Gastroesophageal sphincter (tissue), 4 donors: ENCODE measurements around the gene FLYWCH1. TPM values are rescaled to one million over a fixed set of nuclear protein-coding genes. Genes with fewer than 3 reads are reported as not detected.

Experiments
- ATAC-seq: fragments of 150-250 bp; one replicate; pipeline ENCODE4 v1.9.1; 2016; ENCODE audit warnings: mild to moderate bottlenecking, moderate library complexity
- H3K27ac ChIP-seq, 4 donors: fragments of 200-600 bp; sonication (generic) in 3 of 4; 1 replicate in 3 of 4; 2 replicates in 1 of 4; pipeline ENCODE4 v1.5.1; 2016 to 2019
- H3K27me3 ChIP-seq: fragments of 200-600 bp; sonication (generic); one replicate; pipeline ENCODE4 v1.5.1; 2019
- H3K36me3 ChIP-seq, 2 donors: fragments of 200-600 bp; sonication (generic); one replicate each; pipeline ENCODE4 v1.5.1; 2019; ENCODE audit warnings: control low read depth in 1 of 2
- H3K4me1 ChIP-seq, 3 donors: fragments of 200-600 bp; sonication (generic); 1 replicate in 2 of 3; 2 replicates in 1 of 3; pipeline ENCODE4 v1.5.1; 2016 to 2019; ENCODE audit warnings: control low read depth in 2 of 3
- H3K4me3 ChIP-seq, 2 donors: fragments of 200-600 bp; sonication (generic); one replicate each; pipeline ENCODE4 v1.5.1; 2019; ENCODE audit warnings: mild to moderate bottlenecking in 1 of 2, moderate library complexity in 1 of 2
- H3K9me3 ChIP-seq, 3 donors: fragments of 200-600 bp; sonication (generic); one replicate each; pipeline ENCODE4 v1.5.1; 2017 to 2019; ENCODE audit warnings: control low read depth in 2 of 3
- EP300 ChIP-seq: sonication (generic); formaldehyde crosslinking; IDR thresholded peaks from one replicate; pipeline ENCODE4 v1.6.1; 2017; ENCODE audit warnings: antibody characterized with exemption, mild to moderate bottlenecking
- POLR2A ChIP-seq, 2 donors: fragments of 450-650 bp; IDR thresholded peaks; one replicate each; pipeline ENCODE4 v1.6.1; 2017; ENCODE audit warnings: antibody characterized with exemption in 2 of 2, mild to moderate bottlenecking in 2 of 2, moderate library complexity in 1 of 2
- POLR2AphosphoS5 ChIP-seq: sonication (generic); formaldehyde crosslinking; IDR thresholded peaks from one replicate; pipeline ENCODE4 v1.6.1; 2017; ENCODE audit warnings: antibody characterized with exemption
- WGBS, 2 donors: methylation state at CpG; one replicate each; pipeline ENCODE4 v1.1.5; 2018; ENCODE audit warnings: low coverage in 1 of 2; 5-methylcytosine and 5-hydroxymethylcytosine counted together
- total RNA-seq, 4 donors: library from RNA; depleted of rRNA; stranded (reverse); fragments of >200 nt; gene quantifications; one replicate each; pipeline ENCODE4 v1.1.0, GENCODE V29; 2016
- TF ChIP-seq, protein P1 (sequence below), 4 experiments: fragments of 200-600 bp in 2 of 4; fragments of 450-650 bp in 2 of 4; sonication (generic) in 1 of 4; IDR thresholded peaks; one replicate each; pipeline ENCODE4 v1.5.1; 2017 to 2019; ENCODE audit warnings: antibody characterized with exemption in 4 of 4, mild to moderate bottlenecking in 2 of 4, moderate library complexity in 2 of 4

Gene FLYWCH1
- total RNA-seq, 4 donors from 2014 or later = 34.5 to 66.5 (median 51.2) TPM

DNA sequence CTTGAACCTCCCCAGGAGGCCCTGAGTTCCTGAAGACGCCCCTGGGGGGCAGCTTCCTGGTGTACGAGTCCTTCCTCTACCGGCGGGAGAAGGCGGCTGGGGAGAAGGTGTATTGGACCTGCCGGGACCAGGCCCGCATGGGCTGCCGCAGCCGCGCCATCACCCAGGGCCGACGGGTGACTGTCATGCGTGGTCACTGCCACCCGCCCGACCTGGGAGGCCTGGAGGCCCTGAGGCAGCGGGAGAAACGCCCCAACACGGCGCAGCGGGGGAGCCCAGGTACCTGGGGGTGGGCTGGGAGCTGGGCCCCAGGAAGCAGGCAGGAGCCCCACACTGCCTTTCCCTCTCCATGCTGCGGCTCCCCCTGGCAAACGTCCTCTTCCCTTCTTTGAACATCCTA, 22.0 kb downstream of the FLYWCH1 start:
- WGBS, 2 donors = 73% methylated on average over 4 of the region's 22 CpGs; no CpG with 5 or more reads in 1 of the 2 donors
- Histone ChIP-seq H3K9me3 (no peaks in the 10 kb centered on the region), H3K36me3 (peaks cover 0 to 94% of the 10 kb centered on the region in 2 donors)

DNA sequence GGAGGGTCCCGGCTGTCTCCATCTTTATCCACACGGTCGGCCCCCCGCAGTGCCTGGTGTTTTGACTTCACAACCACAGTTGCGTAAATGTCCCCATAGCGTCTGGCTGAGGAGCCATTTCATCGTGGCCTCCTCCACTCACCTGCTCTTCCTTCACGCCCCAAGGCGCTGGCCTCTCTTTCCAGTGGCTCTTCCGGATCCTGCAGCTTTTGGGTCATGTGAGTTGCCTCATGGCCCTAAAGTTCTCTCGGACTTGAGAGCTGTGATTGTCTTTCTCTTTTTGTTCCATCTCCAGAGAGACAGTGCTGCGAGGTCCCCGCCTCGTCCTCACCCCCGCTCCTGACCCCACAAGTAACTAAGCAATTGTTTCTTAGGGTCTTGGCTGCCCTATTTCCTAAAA, 22.7 kb downstream of the FLYWCH1 start:
- WGBS, 2 donors = 81 to 86% methylated on average over 5 to 12 of the region's 15 CpGs
- Histone ChIP-seq H3K27ac (no peak overlapping the region), H3K36me3 (peaks cover 0 to 94% of the 10 kb centered on the region in 2 donors), H3K4me1 (no peaks in the 10 kb centered on the region), H3K9me3 (no peaks in the 10 kb centered on the region), H3K4me3 (no peak overlapping the region), H3K27me3 (no peaks in the 10 kb centered on the region)
- no peak for ATAC-seq
- TF ChIP-seq EP300 (no peak), POLR2A (IDR thresholded peaks at IDR 0.05) (no peak), POLR2AphosphoS5 (no peak)
- TF ChIP-seq, protein P1, sequence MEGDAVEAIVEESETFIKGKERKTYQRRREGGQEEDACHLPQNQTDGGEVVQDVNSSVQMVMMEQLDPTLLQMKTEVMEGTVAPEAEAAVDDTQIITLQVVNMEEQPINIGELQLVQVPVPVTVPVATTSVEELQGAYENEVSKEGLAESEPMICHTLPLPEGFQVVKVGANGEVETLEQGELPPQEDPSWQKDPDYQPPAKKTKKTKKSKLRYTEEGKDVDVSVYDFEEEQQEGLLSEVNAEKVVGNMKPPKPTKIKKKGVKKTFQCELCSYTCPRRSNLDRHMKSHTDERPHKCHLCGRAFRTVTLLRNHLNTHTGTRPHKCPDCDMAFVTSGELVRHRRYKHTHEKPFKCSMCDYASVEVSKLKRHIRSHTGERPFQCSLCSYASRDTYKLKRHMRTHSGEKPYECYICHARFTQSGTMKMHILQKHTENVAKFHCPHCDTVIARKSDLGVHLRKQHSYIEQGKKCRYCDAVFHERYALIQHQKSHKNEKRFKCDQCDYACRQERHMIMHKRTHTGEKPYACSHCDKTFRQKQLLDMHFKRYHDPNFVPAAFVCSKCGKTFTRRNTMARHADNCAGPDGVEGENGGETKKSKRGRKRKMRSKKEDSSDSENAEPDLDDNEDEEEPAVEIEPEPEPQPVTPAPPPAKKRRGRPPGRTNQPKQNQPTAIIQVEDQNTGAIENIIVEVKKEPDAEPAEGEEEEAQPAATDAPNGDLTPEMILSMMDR (IDR thresholded peaks at IDR 0.05) = no peak

More for the DNA sequence above, 22.0 kb downstream of the FLYWCH1 start:
- Histone ChIP-seq H3K27ac (no peak overlapping the region), H3K4me1 (no peaks in the 10 kb centered on the region), H3K4me3 (no peak overlapping the region), H3K27me3 (no peaks in the 10 kb centered on the region)
- no peak for ATAC-seq
- TF ChIP-seq POLR2A (IDR thresholded peaks at IDR 0.05) (no peak), POLR2AphosphoS5 (no peak), EP300 (no peak)
- TF ChIP-seq, protein P1 (IDR thresholded peaks at IDR 0.05) = no peak

DNA sequence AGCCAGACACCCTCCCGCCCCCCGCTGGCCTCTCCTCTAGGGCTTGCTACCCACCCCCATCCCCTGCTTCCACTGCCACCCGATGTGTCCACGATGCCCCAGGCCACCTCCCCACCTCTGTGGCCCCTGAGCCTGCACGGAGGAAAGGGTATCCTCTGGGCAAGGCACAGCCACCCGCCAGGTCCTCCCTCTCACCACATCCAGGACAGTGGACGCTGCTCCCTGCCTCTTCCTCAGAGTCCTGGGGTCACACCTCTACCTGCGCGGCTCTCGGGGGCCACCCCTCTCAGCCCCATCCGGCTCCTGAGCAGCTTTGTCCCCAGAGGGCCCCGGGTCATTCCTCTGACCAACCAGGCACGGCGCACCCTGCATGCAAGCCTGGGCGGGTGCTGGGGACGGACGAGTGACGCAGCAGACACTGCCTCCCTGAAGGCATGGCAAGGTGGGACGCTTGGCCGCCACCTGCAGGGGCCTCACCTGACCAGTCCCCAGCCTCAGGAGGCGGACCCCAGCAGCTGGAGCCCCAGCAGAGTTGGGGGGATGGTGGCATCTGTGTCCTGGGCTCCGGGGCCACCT, 24.8 kb downstream of the FLYWCH1 start:
- TF ChIP-seq, protein P1 (IDR thresholded peaks at IDR 0.05) = no peak
- TF ChIP-seq EP300 (no peak), POLR2A (IDR thresholded peaks at IDR 0.05) (no peak), POLR2AphosphoS5 (no peak)
- 80% methylated on average over 1 of the region's 22 CpGs; no CpG with 5 or more reads in 1 of the 2 donors for WGBS, 2 donors
- ATAC-seq = no peak
- Histone ChIP-seq H3K27ac (no peak overlapping the region), H3K4me1 (no peaks in the 10 kb centered on the region), H3K27me3 (no peaks in the 10 kb centered on the region), H3K4me3 (no peak overlapping the region), H3K36me3 (peaks cover 0 to 94% of the 10 kb centered on the region in 2 donors), H3K9me3 (no peaks in the 10 kb centered on the region)

DNA sequence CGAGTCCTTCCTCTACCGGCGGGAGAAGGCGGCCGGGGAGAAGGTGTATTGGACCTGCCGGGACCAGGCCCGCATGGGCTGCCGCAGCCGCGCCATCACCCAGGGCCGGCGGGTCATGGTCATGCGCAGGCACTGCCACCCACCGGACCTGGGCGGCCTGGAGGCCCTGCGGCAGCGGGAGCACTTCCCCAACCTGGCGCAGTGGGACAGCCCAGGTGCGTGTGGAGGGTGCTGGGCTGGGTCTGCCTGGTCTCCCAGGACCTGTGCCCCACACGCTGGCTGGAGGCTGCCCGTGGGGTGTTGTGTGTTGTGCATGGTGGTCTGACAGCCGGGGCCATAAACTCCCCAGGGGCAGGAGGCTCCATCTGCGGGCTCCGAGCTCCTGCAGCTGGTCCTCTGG, 25.4 kb downstream of the FLYWCH1 start:
- TF ChIP-seq, protein P1 (IDR thresholded peaks at IDR 0.05) = no peak
- no peaks in the 10 kb centered on the region for H3K9me3 ChIP-seq
- H3K27me3 ChIP-seq = no peaks in the 10 kb centered on the region
- H3K36me3 ChIP-seq = peaks cover 0 to 97% of the 10 kb centered on the region in 2 donors
- no peaks in the 10 kb centered on the region for H3K4me1 ChIP-seq
- no peak for ATAC-seq
- H3K27ac ChIP-seq = no peak overlapping the region
- no CpG with 5 or more reads among the region's 24 CpGs for WGBS, 2 donors
- H3K4me3 ChIP-seq = no peak overlapping the region

DNA sequence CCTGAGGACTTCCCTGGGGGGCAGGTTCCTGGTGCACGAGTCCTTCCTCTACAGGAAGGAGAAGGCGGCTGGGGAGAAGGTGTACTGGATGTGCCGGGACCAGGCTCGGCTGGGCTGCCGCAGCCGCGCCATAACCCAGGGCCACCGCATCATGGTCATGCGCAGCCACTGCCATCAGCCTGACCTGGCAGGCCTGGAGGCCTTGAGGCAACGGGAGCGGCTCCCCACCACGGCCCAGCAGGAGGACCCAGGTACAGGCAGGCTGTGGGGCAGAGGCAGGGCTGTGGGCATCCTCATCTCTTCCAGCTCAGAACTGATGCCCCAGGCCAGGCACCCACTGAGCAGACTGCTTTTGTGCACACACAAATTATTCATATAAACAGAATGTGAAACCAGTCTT, 26.5 kb downstream of the FLYWCH1 start:
- Histone ChIP-seq H3K36me3 (peaks cover 0 to 98% of the 10 kb centered on the region in 2 donors), H3K9me3 (no peaks in the 10 kb centered on the region), H3K4me1 (no peaks in the 10 kb centered on the region), H3K4me3 (no peak overlapping the region), H3K27me3 (no peaks in the 10 kb centered on the region), H3K27ac (no peak overlapping the region)
- WGBS, 2 donors = 100% methylated on average over 1 of the region's 12 CpGs; no CpG with 5 or more reads in 1 of the 2 donors
- TF ChIP-seq POLR2A (IDR thresholded peaks at IDR 0.05) (no peak), EP300 (no peak), POLR2AphosphoS5 (no peak)
- TF ChIP-seq, protein P1 (IDR thresholded peaks at IDR 0.05) = no peak
- ATAC-seq = no peak
